ENCODE measurements around the gene KRTAP4-1. TPM values are rescaled to one million over a fixed set of nuclear protein-coding genes. Genes with fewer than 3 reads are reported as not detected.
"Not testable (repeated sequence)": the region's sequence is repeated elsewhere in the genome, so short reads cannot be mapped to it uniquely, and the experiment has no call there.

KRTAP4-1 gene
- total RNA-seq, 1 experiment from 2014 or later, result not detected

DNA sequence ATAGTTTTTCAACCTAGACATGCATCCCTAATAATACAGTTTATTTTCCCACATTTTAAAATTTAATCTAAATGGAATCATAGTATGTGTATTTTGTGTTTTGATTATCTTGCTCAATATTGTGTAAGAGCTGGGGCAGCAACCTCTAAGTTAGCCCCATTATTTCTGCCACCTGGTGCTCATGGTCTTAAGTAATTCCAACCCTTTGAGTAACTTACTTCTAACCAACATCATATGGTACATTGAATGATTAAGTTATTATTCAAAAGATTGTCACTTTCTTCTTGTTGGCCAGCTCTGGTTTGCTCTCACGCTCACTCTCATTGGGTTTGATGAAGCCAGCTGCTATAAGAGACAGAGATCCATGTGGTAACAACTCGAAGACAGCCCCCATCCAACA, 12.8 kb downstream of the KRTAP4-1 start:
- DNase-seq (ENCODE audit: low read depth), result no peak

DNA sequence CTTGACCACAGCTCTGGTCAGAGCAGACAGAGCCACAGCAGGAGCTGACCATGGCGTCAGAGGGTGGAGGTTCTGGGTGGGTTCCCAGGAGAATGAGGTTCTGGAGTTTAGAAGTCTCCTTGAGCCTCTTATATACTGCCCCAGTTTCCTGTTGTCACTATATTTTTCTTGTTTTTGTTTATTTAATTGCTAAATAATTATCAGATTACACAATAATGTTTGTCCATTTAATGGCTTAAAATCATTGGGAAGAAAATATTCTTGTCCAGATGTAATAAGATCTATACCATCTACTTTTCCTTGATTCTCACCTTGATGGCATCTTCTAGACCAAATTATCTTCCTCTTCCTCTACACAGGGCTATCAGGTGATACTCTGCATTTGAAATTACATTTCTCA, 16.6 kb downstream of the KRTAP4-1 start, which contains the start of gene KRTAP4-3:
Gene KRTAP4-3, minus strand, starts transcription at position 101 of the 400 bp plus-strand sequence. Its CDS starts 49 bp downstream, at position 52.
- DNase-seq (ENCODE audit: low read depth), result no peak

DNA sequence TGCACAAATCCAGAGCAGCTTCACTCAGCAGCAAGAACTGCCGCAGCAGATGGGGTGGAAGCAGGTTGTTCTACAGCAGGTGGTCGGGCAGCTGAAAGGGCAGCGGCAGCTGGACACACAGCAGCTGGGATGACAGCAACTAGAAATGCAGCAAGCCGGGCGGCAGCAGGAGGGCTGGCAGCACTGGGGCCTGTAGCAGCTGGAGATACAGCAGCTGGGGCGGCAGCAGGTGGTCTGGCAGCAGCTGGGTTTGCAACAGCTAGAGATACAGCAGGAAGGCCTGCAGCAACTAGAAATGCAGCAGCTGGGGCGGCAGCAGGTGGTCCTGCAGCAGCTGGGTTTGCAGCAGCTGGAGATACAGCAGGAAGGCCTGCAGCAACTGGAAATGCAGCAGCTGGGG, 17.1 kb downstream of the KRTAP4-1 start:
- DNase-seq (ENCODE audit: low read depth), result no peak

DNA sequence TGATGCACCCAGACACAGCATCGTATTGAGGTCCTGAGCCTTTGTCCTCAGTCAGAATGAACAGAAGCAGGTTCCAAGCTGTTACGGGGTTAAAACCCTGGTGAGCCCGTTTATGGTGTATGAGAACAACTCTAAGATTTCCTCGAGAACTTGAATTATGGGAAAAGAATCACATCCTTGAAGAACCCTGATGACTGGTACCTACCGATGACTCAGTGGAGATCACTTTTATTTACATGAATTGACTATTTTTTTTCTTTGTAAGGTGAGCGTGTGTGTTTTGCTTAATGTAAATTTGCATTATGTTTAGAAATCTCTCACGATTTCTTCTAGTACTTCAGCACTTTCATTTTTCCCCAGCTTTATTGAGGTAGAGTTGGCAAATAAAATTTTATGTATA, 20.9 kb downstream of the KRTAP4-1 start:
- peak; percentile 50 for DNase-seq (ENCODE audit: low read depth)

DNA sequence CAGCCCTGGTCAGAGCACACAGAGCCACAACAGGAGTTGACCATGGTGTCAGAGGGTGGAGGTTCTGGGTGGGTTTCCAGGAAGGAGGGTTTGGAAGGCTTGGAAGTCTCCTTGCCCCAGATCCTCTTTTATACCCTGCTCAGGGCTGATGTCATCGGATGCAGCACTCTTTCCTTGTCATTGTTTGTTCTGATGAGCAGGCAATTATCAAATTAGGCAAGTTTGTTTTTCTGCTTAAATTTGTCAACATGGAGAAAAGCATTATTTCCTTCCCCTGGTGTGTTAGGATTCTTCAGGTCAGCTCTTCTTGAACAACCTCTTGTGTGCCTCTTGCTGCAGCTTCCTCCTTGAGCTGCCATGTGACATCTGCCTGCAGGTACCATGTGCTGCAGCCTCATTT, 24.1 kb downstream of the KRTAP4-1 start, which contains the start of gene KRTAP4-4:
Gene KRTAP4-4, minus strand, starts transcription at position 101 of the 400 bp plus-strand sequence. Its CDS starts 57 bp downstream, at position 44.
- no peak for DNase-seq (ENCODE audit: low read depth)

DNA sequence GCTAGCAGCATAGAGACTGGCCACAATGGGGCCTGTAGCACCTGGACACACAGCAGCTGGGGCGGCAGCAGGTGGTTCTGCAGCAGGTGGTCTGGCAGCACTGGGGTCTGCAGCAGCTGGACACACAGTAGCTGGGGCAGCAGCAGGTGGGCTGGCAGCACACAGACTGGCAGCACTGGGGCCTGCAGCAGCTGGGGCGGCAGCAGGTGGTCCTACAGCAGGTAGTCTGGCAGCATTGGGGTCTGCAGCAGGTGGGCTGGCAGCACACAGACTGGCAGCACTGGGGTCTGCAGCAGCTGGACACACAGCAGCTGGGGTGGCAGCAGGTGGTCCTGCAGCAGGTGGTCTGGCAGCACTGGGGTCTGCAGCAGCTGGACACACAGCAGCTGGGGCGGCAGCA, 24.5 kb downstream of the KRTAP4-1 start:
- not testable (repeated sequence) for DNase-seq (ENCODE audit: low read depth)

DNA sequence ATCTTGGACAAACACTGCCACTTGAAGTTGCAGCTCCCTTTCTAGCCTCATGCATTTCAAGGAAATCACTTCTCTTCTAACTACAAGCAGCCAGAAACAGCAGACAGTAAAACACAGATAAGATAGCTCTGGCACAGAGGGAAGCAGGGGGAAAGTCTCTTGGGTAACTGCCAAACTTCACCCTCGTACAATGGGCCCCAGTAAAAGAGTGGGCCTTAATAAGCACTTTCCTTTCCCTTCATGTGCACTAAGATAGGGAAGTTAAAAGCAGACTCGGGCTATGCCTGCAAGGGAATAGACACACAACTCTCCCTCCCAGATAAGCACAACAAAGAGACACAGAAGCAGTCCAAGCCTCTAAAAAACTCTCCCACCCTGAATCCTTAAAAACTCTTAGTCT, 30.9 kb downstream of the KRTAP4-1 start:
- no peak for DNase-seq (ENCODE audit: low read depth)

DNA sequence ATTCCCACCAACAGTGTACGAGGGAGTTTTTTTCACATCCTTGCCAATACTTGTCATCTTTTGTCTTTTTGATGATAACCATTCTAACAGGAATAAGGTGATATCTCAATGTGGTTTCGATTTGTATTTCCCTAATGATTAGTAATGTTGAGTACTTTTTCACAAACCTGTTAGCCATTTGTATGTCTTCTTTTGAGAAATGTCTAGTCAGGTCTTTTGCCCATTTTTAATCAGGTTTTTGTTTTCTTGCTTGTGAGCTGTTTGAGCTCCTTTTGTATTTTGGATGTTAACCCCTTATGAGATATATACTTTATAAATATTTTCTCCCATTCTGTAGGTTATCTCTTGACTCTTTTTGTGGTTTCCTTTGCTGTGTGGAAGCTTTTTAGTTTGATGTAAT, 33.2 kb downstream of the KRTAP4-1 start:
- DNase-seq (ENCODE audit: low read depth), result no peak

DNA sequence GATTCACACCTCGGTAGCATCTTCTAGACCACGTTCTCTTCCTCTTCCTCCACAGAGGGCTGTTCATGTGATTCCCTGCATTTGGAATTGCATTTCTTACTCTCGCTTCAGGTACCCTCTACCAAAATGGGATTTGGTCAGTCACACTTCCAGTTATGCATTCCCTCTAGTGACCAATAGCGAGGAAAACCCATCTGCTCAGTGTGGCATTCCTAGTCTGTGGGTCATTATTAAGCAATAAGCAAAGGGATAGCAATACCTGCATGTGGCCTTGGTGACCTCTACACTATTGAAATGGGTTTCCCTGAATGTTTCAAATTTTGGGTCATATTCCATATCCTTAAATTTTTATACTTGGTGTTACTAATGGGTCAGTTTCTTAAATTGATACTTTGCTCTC, 34.7 kb downstream of the KRTAP4-1 start:
- no peak for DNase-seq (ENCODE audit: low read depth)

DNA sequence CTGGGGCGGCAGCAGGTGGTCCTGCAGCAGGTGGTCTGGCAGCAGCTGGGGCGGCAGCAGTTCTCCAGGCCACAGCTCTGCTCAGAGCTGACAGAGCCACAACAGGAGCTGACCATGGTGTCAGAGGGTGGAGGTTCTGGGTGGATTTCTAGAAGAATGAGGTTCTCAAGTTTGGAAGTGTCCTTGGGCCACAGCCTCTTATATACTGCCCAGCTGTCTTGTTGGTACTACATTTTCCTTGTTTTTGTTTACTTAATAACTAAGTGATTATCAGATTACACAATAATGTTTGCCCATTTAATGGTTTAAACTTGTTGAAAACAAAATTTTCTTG, 35.1 kb downstream of the KRTAP4-1 start, which contains the start of gene KRTAP4-5:
Gene KRTAP4-5, minus strand, starts transcription at position 174 of the 334 bp plus-strand sequence. Its CDS starts 58 bp downstream, at position 116.
- no peak for DNase-seq (ENCODE audit: low read depth)

DNA sequence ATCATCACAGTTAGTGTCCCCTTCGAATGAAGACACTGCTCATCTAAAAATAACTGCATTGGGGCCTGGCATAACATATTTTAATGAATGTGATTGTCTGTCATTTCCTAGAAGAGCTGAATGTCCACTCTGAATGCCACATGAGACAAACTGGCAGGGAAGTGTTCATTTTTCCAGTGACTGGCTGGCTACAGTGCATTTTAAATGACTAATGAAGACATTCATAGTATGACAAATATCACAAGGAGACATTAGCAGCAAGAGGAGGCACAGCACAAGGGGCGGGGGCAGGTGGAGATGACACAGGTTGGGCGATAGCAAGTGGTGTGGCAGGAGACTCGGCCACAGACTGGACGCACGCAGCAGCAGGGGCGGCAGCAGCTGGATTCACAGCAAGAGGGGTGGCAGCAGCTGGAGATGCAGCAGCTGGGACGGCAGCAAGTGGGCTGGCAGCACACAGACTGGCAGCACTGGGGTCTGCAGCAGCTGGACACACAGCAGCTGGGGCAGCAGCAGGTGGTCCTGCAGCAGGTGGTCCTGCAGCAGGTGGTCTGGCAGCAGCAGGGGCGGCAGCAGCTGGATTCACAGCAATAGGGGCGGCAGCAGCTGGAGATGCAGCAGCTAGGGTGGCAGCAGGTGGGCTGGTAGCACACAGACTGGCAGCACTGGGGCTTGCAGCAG, 35.6 kb downstream of the KRTAP4-1 start:
- DNase-seq (ENCODE audit: low read depth), result not testable (repeated sequence)

DNA sequence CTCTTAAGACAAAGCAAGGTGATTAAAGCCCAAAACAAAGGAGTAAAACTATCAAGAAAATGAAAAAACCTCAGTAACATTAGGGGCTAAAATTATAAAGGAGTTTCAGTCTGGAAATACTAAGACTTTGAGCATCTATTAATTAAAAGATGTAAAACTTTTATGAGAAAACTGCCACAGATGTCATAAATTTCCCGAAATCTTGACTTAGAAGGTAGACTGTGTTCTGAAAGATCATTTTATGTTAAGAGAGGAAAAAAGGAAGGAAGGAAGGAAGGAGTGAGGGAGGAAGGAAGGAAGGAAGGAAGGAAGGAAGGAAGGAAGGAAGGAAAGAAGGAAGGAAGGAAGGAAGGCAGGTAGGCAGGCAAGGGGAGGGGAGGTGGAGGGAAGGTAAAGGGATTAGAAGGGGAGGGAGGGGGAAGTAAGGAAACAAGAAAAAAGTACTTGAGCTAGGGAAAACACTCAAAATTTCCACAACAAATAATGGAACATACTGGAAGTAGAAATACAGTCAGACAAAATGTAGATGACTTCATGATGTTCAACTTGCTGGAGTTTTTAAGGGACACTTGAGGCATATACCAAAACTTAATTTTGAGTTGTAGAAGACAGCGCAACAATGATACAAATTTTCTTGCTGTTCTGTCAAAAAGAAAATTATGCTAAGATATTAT, 37.0 kb downstream of the KRTAP4-1 start:
- DNase-seq (ENCODE audit: low read depth), result no peak

DNA sequence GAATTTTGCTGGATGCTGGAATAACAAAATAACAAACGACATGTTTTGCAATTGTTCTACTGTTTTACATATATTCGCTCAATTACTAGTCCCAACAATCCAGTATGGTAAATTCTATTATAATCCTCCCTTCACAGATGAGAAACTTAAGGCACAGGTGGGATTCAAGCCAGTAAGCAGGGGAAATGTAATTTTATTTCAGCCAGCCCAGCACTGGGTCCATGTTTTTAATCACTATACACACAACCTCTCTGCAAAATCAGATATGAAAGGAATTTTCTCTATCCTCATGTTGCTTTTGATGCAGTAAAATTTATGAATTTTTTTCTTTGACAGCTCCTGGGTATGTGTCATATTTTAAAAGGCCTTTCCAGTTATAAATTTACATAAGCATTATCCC, 39.5 kb downstream of the KRTAP4-1 start:
- DNase-seq (ENCODE audit: low read depth), result no peak

DNA sequence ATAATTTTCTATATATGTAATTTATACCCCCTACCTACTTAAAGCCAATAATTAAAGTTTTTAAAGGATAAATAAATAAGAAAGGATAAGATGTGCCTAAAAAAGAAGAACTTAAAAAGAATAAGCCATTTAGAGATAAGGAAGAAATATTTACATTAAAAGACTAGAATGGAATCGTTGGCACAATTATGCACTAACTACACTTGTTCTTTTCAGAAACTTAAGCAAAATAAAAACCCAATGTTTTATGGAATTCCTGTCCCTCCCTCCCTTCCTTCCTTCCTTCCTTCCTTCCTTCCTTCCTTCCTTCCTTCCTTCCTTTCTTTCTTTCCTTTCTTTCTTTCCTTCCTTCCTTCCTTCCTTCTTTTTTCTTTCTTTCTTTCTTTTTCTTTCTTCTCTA, 39.9 kb downstream of the KRTAP4-1 start:
- no peak for DNase-seq (ENCODE audit: low read depth)

DNA sequence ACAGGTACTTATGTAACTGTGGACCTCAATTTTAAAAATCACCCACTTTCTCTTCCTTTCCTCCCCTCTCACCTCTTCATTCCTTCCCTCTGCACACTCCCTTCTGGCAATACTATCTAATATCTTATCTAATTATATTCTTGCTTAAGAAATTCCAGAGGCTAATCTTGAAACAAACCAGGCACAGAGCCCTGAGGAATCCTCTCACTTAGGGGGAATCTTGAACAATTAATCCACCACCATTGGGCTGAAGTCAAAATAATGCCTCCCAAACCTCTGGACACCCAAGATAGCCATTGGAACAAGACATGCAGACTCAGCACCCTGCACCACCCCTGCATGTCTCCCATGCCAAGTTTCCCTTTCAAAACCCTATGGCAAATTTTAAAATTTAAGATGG, 43.4 kb downstream of the KRTAP4-1 start:
- no peak for DNase-seq (ENCODE audit: low read depth)

DNA sequence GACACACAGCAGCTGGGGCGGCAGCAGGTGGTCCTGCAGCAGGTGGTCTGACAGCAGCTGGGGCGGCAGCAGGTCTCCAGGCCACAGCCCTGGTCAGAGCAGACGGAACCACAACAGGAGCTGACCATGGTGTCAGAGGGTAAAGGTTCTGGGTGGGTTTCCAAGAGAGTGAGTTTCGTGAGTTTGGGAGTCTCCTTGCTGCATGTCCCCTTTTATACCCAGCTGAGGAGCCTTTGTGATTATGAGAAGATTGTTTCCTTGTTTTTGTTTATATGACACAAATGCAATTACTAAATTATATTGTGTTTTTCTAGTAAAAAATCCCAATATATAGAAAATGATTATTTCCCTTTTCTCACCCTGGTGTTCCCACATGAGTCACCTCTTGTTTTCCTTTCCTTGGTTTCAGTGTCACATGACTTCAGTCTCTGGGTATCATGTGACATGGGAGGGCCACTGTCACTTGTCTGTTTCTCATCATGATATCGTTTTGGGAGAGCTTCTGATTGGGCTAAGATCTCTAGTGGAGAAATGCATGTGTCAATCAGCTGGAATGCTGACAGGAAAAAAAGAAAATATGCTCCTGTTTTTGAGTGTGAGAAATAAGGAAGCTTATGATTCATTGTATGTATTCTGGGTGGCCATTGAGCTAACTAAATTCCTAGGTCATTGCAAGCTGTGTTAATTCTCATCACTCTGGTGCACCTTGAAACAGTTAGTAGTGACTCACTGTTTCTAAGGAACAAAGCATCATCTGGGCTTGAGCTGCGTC, 44.2 kb downstream of the KRTAP4-1 start, which contains the start of gene KRTAP4-6:
Gene KRTAP4-6, minus strand, starts transcription at position 185 of the 772 bp plus-strand sequence. Its CDS starts 57 bp downstream, at position 128.
- peak; percentile 83 for DNase-seq (ENCODE audit: low read depth)

DNA sequence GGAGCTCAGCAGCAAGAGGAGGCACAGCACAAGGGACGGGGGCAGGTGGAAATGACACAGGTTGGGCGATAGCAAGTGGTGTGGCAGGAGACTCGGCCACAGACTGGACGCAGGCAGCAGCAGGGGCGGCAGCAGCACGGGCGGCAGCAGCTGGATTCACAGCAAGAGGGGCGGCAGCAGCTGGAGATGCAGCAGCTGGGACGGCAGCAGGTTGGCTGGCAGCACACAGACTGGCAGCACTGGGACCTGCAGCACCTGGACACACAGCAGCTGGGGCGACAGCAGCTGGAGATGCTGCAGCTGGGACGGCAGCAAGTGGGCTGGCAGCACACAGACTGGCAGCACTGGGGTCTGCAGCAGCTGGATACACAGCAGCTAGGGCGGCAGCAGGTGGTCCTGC, 44.8 kb downstream of the KRTAP4-1 start:
- DNase-seq (ENCODE audit: low read depth), result not testable (repeated sequence)

Other genes with a start within 250 kb of the KRTAP4-1 start
- not detected in 2 replicates for gene KRT23, start 247.3 kb downstream of the KRTAP4-1 start, total RNA-seq (2014; rRNA removed; shearing (Covaris generic))
- 0.20 TPM in 1 of 2 replicates, not detected in the other for gene KRT39, start 218.0 kb downstream of the KRTAP4-1 start, total RNA-seq (2014; rRNA removed; shearing (Covaris generic))
- not detected in 2 replicates for gene KRT40, start 200.6 kb downstream of the KRTAP4-1 start, total RNA-seq (2014; rRNA removed; shearing (Covaris generic))
- 0.22 TPM in 1 of 2 replicates, not detected in the other for gene KRTAP3-3, start 190.7 kb downstream of the KRTAP4-1 start, total RNA-seq (2014; rRNA removed; shearing (Covaris generic))
- not detected in 2 replicates for gene KRTAP3-2, start 185.0 kb downstream of the KRTAP4-1 start, total RNA-seq (2014; rRNA removed; shearing (Covaris generic))
- 0.64 and 0.71 TPM in 2 replicates for gene KRTAP3-1, start 175.8 kb downstream of the KRTAP4-1 start, total RNA-seq (2014; rRNA removed; shearing (Covaris generic))
- 3.2 and 5.7 TPM in 2 replicates for gene KRTAP1-5, start 157.7 kb downstream of the KRTAP4-1 start, total RNA-seq (2014; rRNA removed; shearing (Covaris generic))
- not detected in 2 replicates for gene KRTAP1-4, start 154.7 kb downstream of the KRTAP4-1 start, total RNA-seq (2014; rRNA removed; shearing (Covaris generic))
- gene KRTAP1-3, start 150.0 kb downstream of the KRTAP4-1 start, total RNA-seq (2014; rRNA removed; shearing (Covaris generic)), result not detected in 2 replicates
- gene KRTAP1-1, start 143.5 kb downstream of the KRTAP4-1 start, total RNA-seq (2014; rRNA removed; shearing (Covaris generic)), result not detected in 2 replicates
- not detected in 2 replicates for gene KRTAP2-1, start 137.6 kb downstream of the KRTAP4-1 start, total RNA-seq (2014; rRNA removed; shearing (Covaris generic))
- not detected in 2 replicates for gene KRTAP2-2, start 129.7 kb downstream of the KRTAP4-1 start, total RNA-seq (2014; rRNA removed; shearing (Covaris generic))
- 0.34 and 3.2 TPM in 2 replicates for gene KRTAP2-3, start 124.8 kb downstream of the KRTAP4-1 start, total RNA-seq (2014; rRNA removed; shearing (Covaris generic))
- not detected in 2 replicates for gene KRTAP2-4, start 119.0 kb downstream of the KRTAP4-1 start, total RNA-seq (2014; rRNA removed; shearing (Covaris generic))
- gene KRTAP4-7, start 100.8 kb downstream of the KRTAP4-1 start, total RNA-seq (2014; rRNA removed; shearing (Covaris generic)), result not detected in 2 replicates
- gene KRTAP4-8, start 86.8 kb downstream of the KRTAP4-1 start, total RNA-seq (2014; rRNA removed; shearing (Covaris generic)), result 0.10 TPM in 1 of 2 replicates, not detected in the other
- gene KRTAP4-16, start 82.7 kb downstream of the KRTAP4-1 start, total RNA-seq (2014; rRNA removed; shearing (Covaris generic)), result not detected in 2 replicates
- gene KRTAP4-9, start 79.5 kb downstream of the KRTAP4-1 start, total RNA-seq (2014; rRNA removed; shearing (Covaris generic)), result not detected in 2 replicates
- not detected in 2 replicates for gene KRTAP4-11, start 66.5 kb downstream of the KRTAP4-1 start, total RNA-seq (2014; rRNA removed; shearing (Covaris generic))
- not detected in 2 replicates for gene KRTAP4-12, start 60.7 kb downstream of the KRTAP4-1 start, total RNA-seq (2014; rRNA removed; shearing (Covaris generic))
- not detected in 2 replicates for gene KRTAP4-6, start 44.4 kb downstream of the KRTAP4-1 start, total RNA-seq (2014; rRNA removed; shearing (Covaris generic))
- gene KRTAP4-5, start 35.1 kb downstream of the KRTAP4-1 start, total RNA-seq (2014; rRNA removed; shearing (Covaris generic)), result not detected in 2 replicates
- not detected in 2 replicates for gene KRTAP4-4, start 24.2 kb downstream of the KRTAP4-1 start, total RNA-seq (2014; rRNA removed; shearing (Covaris generic))
- not detected in 2 replicates for gene KRTAP4-3, start 16.7 kb downstream of the KRTAP4-1 start, total RNA-seq (2014; rRNA removed; shearing (Covaris generic))
- not detected in 2 replicates for gene KRTAP4-2, start 6.7 kb downstream of the KRTAP4-1 start, total RNA-seq (2014; rRNA removed; shearing (Covaris generic))
- gene KRTAP9-1, start 5.0 kb upstream of the KRTAP4-1 start, total RNA-seq (2014; rRNA removed; shearing (Covaris generic)), result not detected in 2 replicates
- not detected in 2 replicates for gene KRTAP9-2, start 41.7 kb upstream of the KRTAP4-1 start, total RNA-seq (2014; rRNA removed; shearing (Covaris generic))
- not detected in 2 replicates for gene KRTAP9-3, start 47.5 kb upstream of the KRTAP4-1 start, total RNA-seq (2014; rRNA removed; shearing (Covaris generic))
- not detected in 2 replicates for gene KRTAP9-8, start 53.1 kb upstream of the KRTAP4-1 start, total RNA-seq (2014; rRNA removed; shearing (Covaris generic))
- not detected in 2 replicates for gene KRTAP9-4, start 64.8 kb upstream of the KRTAP4-1 start, total RNA-seq (2014; rRNA removed; shearing (Covaris generic))
- gene KRTAP9-9, start 70.5 kb upstream of the KRTAP4-1 start, total RNA-seq (2014; rRNA removed; shearing (Covaris generic)), result not detected in 2 replicates
- gene KRTAP9-6, start 80.5 kb upstream of the KRTAP4-1 start, total RNA-seq (2014; rRNA removed; shearing (Covaris generic)), result not detected in 2 replicates
- gene KRTAP9-7, start 90.8 kb upstream of the KRTAP4-1 start, total RNA-seq (2014; rRNA removed; shearing (Covaris generic)), result not detected in 2 replicates
- not detected in 2 replicates for gene KRTAP29-1, start 117.9 kb upstream of the KRTAP4-1 start, total RNA-seq (2014; rRNA removed; shearing (Covaris generic))
- not detected in 2 replicates for gene KRTAP16-1, start 124.4 kb upstream of the KRTAP4-1 start, total RNA-seq (2014; rRNA removed; shearing (Covaris generic))
- gene KRTAP17-1, start 130.8 kb upstream of the KRTAP4-1 start, total RNA-seq (2014; rRNA removed; shearing (Covaris generic)), result not detected in 2 replicates
- gene KRT33A, start 165.9 kb upstream of the KRTAP4-1 start, total RNA-seq (2014; rRNA removed; shearing (Covaris generic)), result 0.17 TPM in 1 of 2 replicates, not detected in the other
- gene KRT33B, start 184.9 kb upstream of the KRTAP4-1 start, total RNA-seq (2014; rRNA removed; shearing (Covaris generic)), result 1.3 TPM in 1 of 2 replicates, not detected in the other
- 6.7 and 7.6 TPM in 2 replicates for gene KRT34, start 197.4 kb upstream of the KRTAP4-1 start, total RNA-seq (2014; rRNA removed; shearing (Covaris generic))
- not detected in 2 replicates for gene KRT31, start 212.7 kb upstream of the KRTAP4-1 start, total RNA-seq (2014; rRNA removed; shearing (Covaris generic))
- gene KRT37, start 239.7 kb upstream of the KRTAP4-1 start, total RNA-seq (2014; rRNA removed; shearing (Covaris generic)), result not detected in 2 replicates